D721Med (cell line): ENCODE results near the gene NUFIP1.

Source experiments
- DNase-seq: peaks from one replicate; pipeline ENCODE4 v3.0.0; 2011; ENCODE audit warnings: low spot score; ENCODE audit not compliant: insufficient read length
- FAIRE-seq: peaks from 2 replicates; lab custom pipeline; 2011; peaks lifted over from hg19 to GRCh38; lab: Jason Lieb, UNC
- CTCF ChIP-seq: IDR thresholded peaks from 2 replicates; pipeline ENCODE4 v1.5.1; 2012; ENCODE audit warnings: mild to moderate bottlenecking, control low read depth; ENCODE audit not compliant: insufficient read depth; ENCODE audit errors: missing control alignments

NUFIP1 gene

GRCh38 chr13:45015300-45015699, 26.0 kb upstream of the NUFIP1 start:
- no peak for FAIRE-seq
- no peak for TF ChIP-seq CTCF

GRCh38 chr13:45011198-45011597, 21.9 kb upstream of the NUFIP1 start:
- no peak for FAIRE-seq
- TF ChIP-seq CTCF = no peak
- DNase-seq = no peak

More at GRCh38 chr13:45015300-45015699, 26.0 kb upstream of the NUFIP1 start:
- DNase-seq = no peak

- FAIRE-seq (no peak), DNase-seq (no peak)
- TF ChIP-seq CTCF = no peak
These were observed 18.6 kb upstream of the NUFIP1 start for GRCh38 chr13:45007823-45008222.

GRCh38 chr13:45007225-45007624, 18.0 kb upstream of the NUFIP1 start:
- FAIRE-seq (no peak), DNase-seq (no peak)
- no peak for TF ChIP-seq CTCF

GRCh38 chr13:45004096-45004495, 14.8 kb upstream of the NUFIP1 start:
- no peak for FAIRE-seq

GRCh38 chr13:45003417-45003816, 14.1 kb upstream of the NUFIP1 start:
- FAIRE-seq (no peak), DNase-seq (no peak)
- TF ChIP-seq CTCF = no peak

More at GRCh38 chr13:45004096-45004495, 14.8 kb upstream of the NUFIP1 start:
- no peak for DNase-seq
- no peak for TF ChIP-seq CTCF

GRCh38 chr13:44989941-44990340, 670 bp upstream of the NUFIP1 start:
- FAIRE-seq (no peak), DNase-seq (no peak)
- TF ChIP-seq CTCF = no peak
